ENCODE data around the gene DESI1. TPM values are rescaled to one million over a fixed set of nuclear protein-coding genes. Genes with fewer than 3 reads are reported as not detected.
"Not testable (repeated sequence)": the region's sequence is repeated elsewhere in the genome, so short reads cannot be mapped to it uniquely, and the experiment has no call there.

Gene DESI1
- total RNA-seq, 1 donor from 2014 or later, result 30.6 TPM

DNA sequence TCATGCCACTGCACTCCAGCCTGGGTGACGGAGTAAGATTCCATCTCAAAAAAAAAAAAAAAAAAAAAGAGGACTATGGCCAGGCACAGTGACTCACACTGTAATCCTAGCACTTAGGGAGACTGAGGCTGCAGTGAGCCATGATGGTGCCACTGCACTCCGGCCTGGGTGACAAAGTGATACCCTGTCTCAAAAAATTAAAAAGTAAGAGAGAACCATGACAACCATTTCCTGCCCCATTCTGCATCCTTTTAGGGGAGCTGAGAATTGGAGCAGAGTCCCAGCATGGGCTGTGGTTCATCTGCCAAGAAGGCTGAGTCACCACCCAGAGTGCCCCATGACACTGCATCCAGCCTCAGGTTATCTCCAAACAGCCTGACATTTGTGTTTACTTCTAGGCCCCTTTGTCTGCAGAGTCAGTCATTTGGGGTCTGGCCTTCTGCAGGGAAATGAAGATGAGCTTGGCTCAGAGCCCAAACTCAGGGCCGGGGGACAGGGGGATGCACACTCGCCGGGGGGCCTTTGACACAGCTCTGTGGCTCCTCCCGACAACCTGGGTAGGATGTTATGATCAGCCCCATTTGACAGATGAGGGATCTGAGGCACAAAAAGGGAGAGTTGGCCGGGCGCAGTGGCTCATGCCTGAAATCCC lies 55.3 kb downstream of the DESI1 start:
- intact Hi-C loops (cut with DNase I), result no loop called here
- DNase-seq (ENCODE audit: low spot score), result no peak

DNA sequence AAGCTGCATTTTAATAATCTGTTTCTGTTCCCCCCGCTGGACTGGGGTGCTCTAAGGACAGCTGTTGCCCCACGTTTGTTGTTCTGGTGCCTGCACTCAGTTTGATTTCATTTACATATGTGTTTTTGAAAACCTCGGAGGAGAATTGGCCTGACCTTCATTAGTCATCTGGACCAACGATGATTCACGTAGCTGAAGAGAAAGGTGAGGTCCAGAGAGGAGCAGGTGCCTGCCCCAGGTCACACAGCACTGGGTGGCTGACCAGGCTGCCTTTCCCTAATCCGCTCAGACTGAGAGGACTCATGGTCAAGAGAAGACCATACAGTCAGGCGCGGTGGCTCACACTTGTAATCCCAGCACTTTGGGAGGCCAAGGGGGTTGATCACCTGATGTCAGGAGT lies 56.3 kb downstream of the DESI1 start:
- DNase-seq (ENCODE audit: low spot score), result no peak
- intact Hi-C loops (cut with DNase I), result no loop called here

DNA sequence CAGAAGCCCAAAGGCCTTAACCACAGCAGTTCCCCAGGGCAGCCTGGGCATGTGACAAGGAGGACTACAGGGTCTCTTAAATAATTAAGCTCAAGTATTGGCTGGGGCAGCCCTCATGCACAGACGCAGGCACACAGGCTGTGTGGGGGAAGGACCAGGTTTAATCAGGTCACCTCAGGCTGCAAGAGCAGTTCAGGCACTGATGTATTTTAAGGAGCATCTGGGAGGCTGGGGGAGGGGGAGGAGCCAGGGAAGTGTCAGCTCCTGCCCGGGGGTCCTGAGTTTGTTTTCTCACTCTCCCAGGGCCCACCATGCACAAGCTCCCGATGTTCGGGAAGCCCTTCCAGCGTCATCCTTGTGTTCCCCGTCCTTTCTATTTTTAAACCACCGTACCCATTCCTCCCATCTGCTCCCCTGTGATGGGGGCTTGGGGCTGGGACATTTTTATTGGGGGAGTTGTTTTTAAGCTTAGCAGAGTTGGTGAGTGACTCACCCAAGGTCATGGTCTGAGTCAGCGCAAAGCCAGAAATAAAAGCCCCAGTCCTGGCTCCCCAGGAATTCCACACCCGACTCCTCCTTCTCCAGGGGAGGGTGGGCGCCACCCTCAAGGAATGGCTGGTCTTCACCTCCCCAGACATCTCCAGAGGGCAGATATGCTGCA lies 57.7 kb downstream of the DESI1 start:
- intact Hi-C loops (cut with DNase I), result no loop called here
- no peak for DNase-seq (ENCODE audit: low spot score)

DNA sequence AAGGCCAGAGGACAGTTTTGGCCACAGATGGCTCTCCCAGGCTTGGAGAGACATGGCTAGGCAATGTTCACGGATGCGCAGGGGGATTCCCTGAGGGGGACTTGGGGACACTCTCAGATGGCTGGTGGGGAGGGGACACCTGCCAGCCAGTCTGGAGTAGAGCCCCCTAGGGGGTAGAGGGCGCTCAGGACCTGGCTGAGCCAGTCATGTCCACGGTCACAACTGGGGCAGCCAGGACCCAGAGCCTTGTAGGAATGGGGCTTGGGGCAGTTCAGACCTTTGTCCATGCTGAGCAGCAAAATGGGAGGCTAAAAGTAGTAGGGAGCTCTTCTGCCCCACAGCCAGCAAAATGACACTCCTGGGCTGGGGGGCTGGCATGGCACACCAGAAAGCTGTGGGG lies 58.4 kb downstream of the DESI1 start:
- no peak for DNase-seq (ENCODE audit: low spot score)
- intact Hi-C loops (cut with DNase I), result no loop called here

DNA sequence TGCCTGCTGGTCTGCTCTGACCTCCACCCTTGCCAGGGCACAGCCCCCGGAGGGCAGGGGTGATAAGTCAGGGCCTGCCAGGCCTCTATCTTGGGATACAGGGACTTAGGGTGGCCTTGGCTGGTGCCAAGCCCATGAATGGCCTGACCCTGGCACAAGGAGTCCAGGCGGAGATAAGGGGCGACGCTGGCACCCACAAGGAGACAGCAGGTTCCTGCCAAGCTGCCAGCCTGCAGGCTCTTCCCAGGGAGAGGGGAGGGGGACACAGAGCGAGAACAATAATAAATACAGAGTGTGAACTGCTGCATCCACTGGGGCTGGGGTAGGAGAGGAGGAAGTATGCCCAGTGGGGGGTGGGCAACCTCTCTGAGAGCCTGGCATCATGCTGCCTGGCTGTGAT lies 59.1 kb downstream of the DESI1 start:
- intact Hi-C loops (cut with DNase I), result no loop called here
- DNase-seq (ENCODE audit: low spot score), result no peak

DNA sequence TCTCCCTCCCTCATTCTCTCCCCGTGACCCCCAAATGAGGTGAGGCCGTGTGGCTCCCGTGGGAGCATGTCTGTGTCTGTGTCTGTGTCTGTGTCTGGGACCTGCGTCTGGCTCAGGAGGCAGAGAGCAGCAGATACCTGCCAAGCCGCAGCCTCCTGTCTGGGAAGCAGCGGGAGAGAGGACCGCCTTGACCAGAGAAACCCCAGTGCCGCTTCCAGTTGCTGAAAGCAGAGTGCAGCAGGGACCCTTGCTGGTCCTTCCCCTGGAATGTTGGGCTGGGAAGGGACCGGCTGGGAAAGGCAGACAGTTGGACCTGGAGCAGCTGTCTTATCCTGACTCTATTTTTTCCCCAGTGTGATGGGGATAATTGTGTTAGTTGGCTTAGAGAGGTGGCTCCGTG lies 59.5 kb downstream of the DESI1 start:
- intact Hi-C loops (cut with DNase I), result no loop called here
- peak; percentile 80 for DNase-seq (ENCODE audit: low spot score)

DNA sequence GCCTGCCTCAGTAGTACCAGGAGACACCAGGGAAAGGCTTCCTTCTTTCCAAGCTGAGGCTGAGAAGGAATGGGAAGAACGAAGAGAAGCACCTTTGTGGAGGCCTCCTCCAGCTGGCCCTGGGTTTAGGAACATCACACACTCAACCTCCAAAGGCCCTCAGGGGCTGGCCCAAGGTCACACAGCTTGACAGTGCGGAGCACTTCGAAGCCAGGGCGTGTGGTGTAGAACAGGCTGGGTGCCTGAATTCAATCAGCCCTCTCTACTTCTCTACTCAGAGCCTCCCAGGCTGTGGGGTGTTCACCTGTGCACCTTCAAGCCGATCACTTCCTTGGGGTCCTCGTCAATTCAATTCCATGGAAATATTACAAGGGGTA lies 60.8 kb downstream of the DESI1 start:
- no peak for DNase-seq (ENCODE audit: low spot score)
- intact Hi-C loops (cut with DNase I), result no loop called here

DNA sequence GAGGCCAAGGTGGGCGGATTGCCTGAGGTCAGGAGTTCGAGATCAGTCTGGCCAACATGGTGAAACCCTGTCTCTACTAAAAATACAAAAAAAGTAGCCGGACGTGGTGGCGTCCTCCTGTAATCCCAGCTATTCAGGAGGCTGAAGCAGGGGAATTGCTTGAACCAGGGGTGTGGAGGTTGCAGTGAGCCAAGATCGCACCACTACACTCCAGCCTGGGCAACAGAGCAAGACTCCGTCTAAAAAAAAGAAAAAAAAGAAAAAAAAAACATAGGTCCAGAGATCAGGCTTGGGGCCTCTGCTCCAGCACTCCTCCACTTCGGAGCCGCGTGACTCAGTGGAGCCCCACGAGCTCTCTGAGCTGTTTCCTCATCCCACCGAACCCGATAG lies 62.6 kb downstream of the DESI1 start:
- intact Hi-C loops (cut with DNase I), result loop anchor here (5.0 kb wide), 1 partner anchor 39 kb away; no protein-coding TSS in a partner anchor
- DNase-seq (ENCODE audit: low spot score), result not testable (repeated sequence)

DNA sequence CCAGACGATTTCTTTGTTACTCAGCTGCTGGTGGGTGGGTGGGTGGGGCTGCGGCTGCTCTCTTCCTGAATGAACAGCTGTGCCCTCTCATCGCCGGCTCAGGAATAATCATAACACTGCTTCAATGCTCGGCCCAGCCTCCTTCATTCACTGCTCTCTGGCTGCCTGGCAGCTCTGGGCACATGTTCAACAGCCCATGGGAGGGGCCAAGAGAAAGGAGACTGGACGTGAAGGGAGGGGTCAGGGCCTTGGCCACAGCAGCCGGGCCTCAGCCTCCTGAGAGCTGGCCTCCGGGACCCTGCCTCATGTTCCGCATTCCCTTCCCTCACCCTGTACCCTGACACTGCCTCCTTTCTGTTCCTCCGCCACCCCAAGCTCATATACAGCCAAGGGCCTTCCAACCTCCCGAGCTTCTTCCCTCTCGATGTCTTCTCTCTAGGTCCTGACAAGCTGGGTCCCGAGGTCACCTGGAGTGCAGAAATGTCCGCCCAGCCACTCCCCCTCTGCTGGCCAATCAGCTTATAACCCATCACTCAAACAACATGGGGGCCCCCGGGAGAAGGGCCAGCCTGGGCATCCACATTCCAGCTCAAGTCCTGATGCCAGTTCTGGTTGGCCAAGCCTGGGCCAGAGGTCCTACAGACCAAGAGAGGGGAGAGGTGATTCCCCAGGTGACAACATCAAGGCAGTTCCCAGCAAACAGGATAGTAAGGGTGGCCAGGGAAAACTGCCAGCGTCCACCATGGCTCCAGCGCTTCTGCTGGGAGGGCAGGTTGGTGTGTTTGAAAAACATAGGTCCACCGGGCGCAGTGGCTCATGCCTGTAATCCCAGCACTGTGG lies 63.2 kb downstream of the DESI1 start:
- intact Hi-C loops (cut with DNase I), result loop anchor here (5.0 kb wide), 1 partner anchor 40 kb away; no protein-coding TSS in a partner anchor
- DNase-seq (ENCODE audit: low spot score), result no peak

DNA sequence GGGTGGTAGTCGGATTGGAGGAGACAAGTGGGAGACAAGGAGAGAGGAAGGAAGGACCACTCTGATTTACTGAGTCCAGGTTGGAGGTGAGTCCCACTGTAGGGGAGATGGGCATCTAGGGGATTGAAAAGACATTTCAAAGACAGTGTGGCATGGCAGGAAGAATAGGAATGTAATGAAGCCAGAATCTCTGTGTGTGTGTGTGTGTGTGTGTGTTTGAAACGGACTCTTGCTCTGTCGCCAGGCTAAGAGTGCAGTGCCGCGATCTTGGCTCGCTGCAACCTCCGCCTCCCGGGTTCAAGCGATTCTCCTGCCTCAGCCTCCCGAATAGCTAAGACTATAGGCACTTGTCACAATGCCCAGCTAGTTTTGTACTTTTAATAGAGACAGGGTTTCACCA lies 64.3 kb downstream of the DESI1 start:
- intact Hi-C loops (cut with DNase I), result loop anchor here (5.0 kb wide), 1 partner anchor 41 kb away; no protein-coding TSS in a partner anchor
- DNase-seq (ENCODE audit: low spot score), result no peak

DNA sequence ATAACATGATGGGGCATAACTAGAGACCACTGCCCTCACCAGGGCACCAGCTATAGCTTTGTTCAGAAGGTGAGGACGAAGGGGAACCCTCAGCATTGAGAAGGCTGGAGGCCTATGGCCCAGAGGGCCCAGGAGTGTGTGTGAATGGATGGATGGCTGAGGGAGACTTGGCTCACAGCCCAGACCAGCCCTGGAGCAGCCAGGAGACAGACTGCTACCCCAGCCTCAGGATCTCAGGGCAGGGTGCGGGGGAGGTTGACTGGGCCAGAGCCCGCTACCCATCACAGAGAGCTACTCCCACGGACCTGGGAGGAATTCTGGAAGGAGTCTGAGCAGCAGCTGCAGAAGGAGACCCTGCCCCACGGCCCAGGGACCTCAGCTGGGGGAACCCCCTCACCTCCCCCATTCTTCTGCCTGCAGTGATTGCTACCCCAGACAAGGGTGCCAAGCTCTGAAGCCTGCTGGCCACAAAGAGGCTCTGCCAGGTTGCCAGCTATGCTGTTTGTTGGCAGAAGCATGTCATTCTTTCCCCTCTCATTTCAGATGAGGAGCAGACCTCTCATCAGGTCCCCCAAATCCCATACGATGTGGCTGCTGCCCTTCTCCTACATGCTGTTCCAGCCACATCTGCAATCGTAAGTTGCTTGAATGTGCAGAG lies 65.4 kb downstream of the DESI1 start:
- intact Hi-C loops (cut with DNase I), result loop anchor here (5.0 kb wide), 1 partner anchor 42 kb away; no protein-coding TSS in a partner anchor
- DNase-seq (ENCODE audit: low spot score), result no peak

DNA sequence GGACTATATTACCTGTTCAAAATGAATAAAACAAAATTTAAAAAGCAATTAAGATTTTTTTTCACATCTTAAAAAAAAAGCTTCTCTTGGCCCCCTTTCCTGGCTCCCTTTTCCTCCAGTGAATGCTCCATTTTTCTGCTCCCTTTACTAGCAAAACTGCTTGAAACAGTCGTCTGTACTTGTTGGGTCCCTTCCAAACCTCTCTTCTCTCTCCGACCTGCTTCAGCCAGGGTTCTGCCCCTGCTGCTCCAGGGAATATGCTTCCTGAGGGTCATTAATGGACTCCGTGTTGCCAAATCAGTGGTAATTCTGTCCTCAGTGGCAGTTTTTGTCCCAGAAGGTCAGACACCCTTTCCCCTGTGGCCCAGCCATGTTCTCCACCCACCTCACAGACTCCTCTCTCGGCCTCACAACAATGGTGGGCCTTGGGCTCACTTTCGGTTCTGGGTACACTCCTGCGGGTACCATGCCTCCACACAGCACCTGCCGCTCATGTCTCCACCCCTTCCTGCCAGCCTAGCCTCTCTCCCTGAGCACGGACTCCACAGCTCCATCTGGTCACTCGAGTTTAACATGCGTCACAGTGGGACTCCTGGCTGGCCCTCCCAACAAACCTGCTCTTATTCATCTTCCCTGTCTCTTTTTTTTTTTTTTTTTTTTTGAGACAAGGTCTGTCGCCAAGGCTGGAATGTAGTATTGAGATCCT lies 68.8 kb downstream of the DESI1 start:
- intact Hi-C loops (cut with DNase I), result no loop called here
- no peak for DNase-seq (ENCODE audit: low spot score)

DNA sequence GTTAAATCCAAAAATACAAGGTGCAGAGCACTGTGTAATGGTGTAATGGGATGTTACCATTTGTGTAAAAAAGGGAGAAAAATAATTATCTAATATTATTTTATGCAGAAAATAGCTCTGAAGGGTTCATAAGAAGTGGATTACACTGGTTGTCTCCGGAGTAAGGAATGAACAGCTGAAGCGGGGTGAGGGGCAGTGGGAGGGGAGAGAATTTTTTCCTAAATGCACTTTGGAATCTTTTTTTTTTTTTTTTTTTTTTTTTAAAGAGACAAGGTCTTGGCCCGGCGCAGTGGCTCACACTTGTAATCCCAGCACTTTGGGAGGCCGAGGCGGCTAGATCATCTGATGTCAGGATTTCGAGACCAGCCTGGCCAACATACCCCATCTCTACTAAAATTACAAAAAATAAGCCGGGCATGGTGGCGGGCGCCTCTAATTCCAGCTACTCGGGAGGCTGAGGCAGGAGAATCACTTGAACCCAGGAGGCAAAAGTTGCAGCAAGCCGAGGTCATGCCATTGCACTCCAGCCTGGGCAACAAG lies 69.8 kb downstream of the DESI1 start:
- intact Hi-C loops (cut with DNase I), result no loop called here
- DNase-seq (ENCODE audit: low spot score), result no peak

DNA sequence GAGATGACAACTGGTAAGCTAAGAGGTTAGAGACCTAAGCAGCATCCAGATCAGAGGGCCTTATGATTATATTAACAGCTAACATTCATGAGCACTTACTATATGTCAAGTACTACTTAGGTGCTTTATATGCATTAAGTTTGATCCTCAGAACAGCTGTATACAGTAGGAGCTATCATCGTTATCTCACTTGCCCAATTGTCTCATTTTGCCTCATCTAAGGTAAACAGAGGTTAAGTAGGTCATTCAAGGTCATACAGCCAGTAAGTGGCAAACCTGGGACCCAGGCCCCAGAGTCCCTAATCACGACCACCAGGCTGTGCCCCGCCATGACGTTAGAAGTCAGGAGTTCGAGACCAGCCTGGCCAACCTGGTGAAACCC lies 72.0 kb downstream of the DESI1 start:
- DNase-seq (ENCODE audit: low spot score), result no peak

More for the DNA sequence above, 72.0 kb downstream of the DESI1 start:
- intact Hi-C loops (cut with DNase I), result no loop called here

Other genes with a start within 250 kb of the DESI1 start
- 14.0 TPM for gene TEF, start 239.1 kb downstream of the DESI1 start, total RNA-seq
- 26.9 TPM for gene TOB2, start 174.2 kb downstream of the DESI1 start, total RNA-seq
- gene PHF5A, start 152.4 kb downstream of the DESI1 start, total RNA-seq, result 22.0 TPM
- gene ACO2, start 151.9 kb downstream of the DESI1 start, total RNA-seq, result 662 TPM
- gene POLR3H, start 76.6 kb downstream of the DESI1 start, total RNA-seq, result 18.6 TPM
- gene CSDC2, start 60.0 kb downstream of the DESI1 start, total RNA-seq, result 115 TPM
- gene PMM1, start 31.2 kb downstream of the DESI1 start, total RNA-seq, result 21.7 TPM
- 155 TPM for gene XRCC6, start 252 bp upstream of the DESI1 start, total RNA-seq
- gene SNU13, start 67.8 kb upstream of the DESI1 start, total RNA-seq, result 149 TPM
- 0.40 TPM for gene MEI1, start 78.5 kb upstream of the DESI1 start, total RNA-seq
- gene CCDC134, start 179.6 kb upstream of the DESI1 start, total RNA-seq, result 2.9 TPM
- 105 TPM for gene SREBF2, start 212.1 kb upstream of the DESI1 start, total RNA-seq